Measurements from ENCODE around the gene LTC4S. TPM values are rescaled to one million over a fixed set of nuclear protein-coding genes. Genes with fewer than 3 reads are reported as not detected.

Gene LTC4S
- total and polyA plus RNA-seq, 9 of the 15 experiments (the other 6 are each of a cell fraction or from before 2014, with no cell fraction given), result 0.17 to 0.77 (median 0.75) TPM; not detected in 6

- TF ChIP-seq UBTF (IDR thresholded peaks at IDR 0.05; ENCODE audit: borderline replicate concordance in 1 of 2, low read depth in 2 of 2, low read length in 2 of 2), result peak; percentile 69 to 85; a peak in 2 of 4 replicates
- TF ChIP-seq ZFX (CRISPR knock-in tag; IDR thresholded peaks at IDR 0.05), result peak; percentile 78
- peak; percentile 55 for TF ChIP-seq HMGN3 (IDR thresholded peaks at IDR 0.05; ENCODE audit: borderline replicate concordance, extremely low read depth, insufficient read length, low read depth, low read length)
- TF ChIP-seq, protein P1, sequence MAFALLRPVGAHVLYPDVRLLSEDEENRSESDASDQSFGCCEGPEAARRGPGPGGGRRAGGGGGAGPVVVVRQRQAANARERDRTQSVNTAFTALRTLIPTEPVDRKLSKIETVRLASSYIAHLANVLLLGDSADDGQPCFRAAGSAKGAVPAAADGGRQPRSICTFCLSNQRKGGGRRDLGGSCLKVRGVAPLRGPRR (CRISPR knock-in tag; IDR thresholded peaks at IDR 0.05), result no peak
- peak; percentile 65; the same call in 1 of the 2 replicates for TF ChIP-seq VEZF1 (CRISPR knock-in tag; IDR thresholded peaks at IDR 0.05)
- TF ChIP-seq, protein P2, sequence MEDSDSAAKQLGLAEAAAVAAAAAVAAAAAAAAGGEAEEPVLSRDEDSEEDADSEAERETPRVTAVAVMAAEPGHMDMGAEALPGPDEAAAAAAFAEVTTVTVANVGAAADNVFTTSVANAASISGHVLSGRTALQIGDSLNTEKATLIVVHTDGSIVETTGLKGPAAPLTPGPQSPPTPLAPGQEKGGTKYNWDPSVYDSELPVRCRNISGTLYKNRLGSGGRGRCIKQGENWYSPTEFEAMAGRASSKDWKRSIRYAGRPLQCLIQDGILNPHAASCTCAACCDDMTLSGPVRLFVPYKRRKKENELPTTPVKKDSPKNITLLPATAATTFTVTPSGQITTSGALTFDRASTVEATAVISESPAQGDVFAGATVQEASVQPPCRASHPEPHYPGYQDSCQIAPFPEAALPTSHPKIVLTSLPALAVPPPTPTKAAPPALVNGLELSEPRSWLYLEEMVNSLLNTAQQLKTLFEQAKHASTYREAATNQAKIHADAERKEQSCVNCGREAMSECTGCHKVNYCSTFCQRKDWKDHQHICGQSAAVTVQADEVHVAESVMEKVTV (CRISPR knock-in tag; IDR thresholded peaks at IDR 0.05), result no peak
- TF ChIP-seq MNT (conservative IDR thresholded peaks at IDR 0.05), result peak in 1 of 2 experiments; percentile 27; a peak in 1 of 4 replicates
- TF ChIP-seq RAD21 (CRISPR knock-in tag; conservative IDR thresholded peaks at IDR 0.05 in 1 of 2, IDR thresholded peaks at IDR 0.05 in 1 of 2), result peak in 1 of 2 experiments; percentile 23; a peak in 1 of 4 replicates
- TF ChIP-seq FUS (optimal IDR thresholded peaks at IDR 0.05; ENCODE audit: low read depth, low read length), result no peak
- TF ChIP-seq SUPT5H (IDR thresholded peaks at IDR 0.05), result peak; percentile 25; the same call in 1 of the 2 replicates
- TF ChIP-seq FOXK1 (CRISPR knock-in tag; IDR thresholded peaks at IDR 0.05; ENCODE audit: borderline replicate concordance), result no peak; the same call in 1 of the 2 replicates
- TF ChIP-seq HNRNPL (IDR thresholded peaks at IDR 0.05; ENCODE audit: low read depth, low read length), result peak; percentile 38; the same call in 1 of the 2 replicates
- peak; percentile 72; the same call in 1 of the 2 replicates for TF ChIP-seq CREB1 (IDR thresholded peaks at IDR 0.05)
- peak; percentile 62; the same call in 1 of the 2 replicates for TF ChIP-seq CREB1 (CRISPR knock-in tag; IDR thresholded peaks at IDR 0.05)
- 0 out of 2 replicates have a peak, but pooled peaks have one; percentile 67 for TF ChIP-seq KAT7 (CRISPR knock-in tag; IDR thresholded peaks at IDR 0.05; ENCODE audit: borderline replicate concordance)
- no peak for TF ChIP-seq ESRRA (IDR thresholded peaks at IDR 0.05; ENCODE audit: borderline replicate concordance, low read depth)
Observed at GRCh38 chr5:179805529-179806249, 11.9 kb downstream of the LTC4S start (continued).

All from K562 (cell line).